HL-60 (cell line): ENCODE measurements around the gene CD69.
"Not testable (repeated sequence)": the region's sequence is repeated elsewhere in the genome, so short reads cannot be mapped to it uniquely, and the experiment has no call there.

Experiments
- DNase-seq, 2 experiments: peaks; one replicate each; pipeline ENCODE4 v3.0.0-alpha.2; 2010 to 2020; ENCODE audit warnings: low read depth in 1 of 2, low spot score in 1 of 2
- H3K27ac ChIP-seq: fragments of 250-450 bp; sonication (Bioruptor Pico); replicated peaks from 2 replicates; pipeline ENCODE4 v1.5.1; 2020; ENCODE audit warnings: mild to moderate bottlenecking, moderate library complexity
- H3K27me3 ChIP-seq: fragments of 250-450 bp; sonication (Bioruptor Pico); 2 replicates; pipeline ENCODE4 v1.5.1; 2021; ENCODE audit warnings: mild to moderate bottlenecking, moderate library complexity; ENCODE audit not compliant: insufficient read depth, poor library complexity, severe bottlenecking
- H3K4me3 ChIP-seq: replicated peaks from 2 replicates; pipeline ENCODE4 v1.5.1; 2011; ENCODE audit warnings: mild to moderate bottlenecking, control low read depth, low read length; ENCODE audit not compliant: insufficient read depth
- CTCF ChIP-seq: IDR thresholded peaks from one replicate; pipeline ENCODE4 v1.5.1; 2011; ENCODE audit warnings: low read length, control low read depth, inconsistent platforms; ENCODE audit not compliant: insufficient read depth
- GABPA ChIP-seq: IDR thresholded peaks from 2 replicates; pipeline ENCODE4 v1.6.1; 2012; ENCODE audit warnings: low read depth
- POLR2AphosphoS5 ChIP-seq: IDR thresholded peaks from 2 replicates; pipeline ENCODE4 v1.6.1; 2012; ENCODE audit warnings: low read depth
- REST ChIP-seq: IDR thresholded peaks from 2 replicates; pipeline ENCODE4 v1.6.1; 2012; ENCODE audit warnings: low read depth; ENCODE audit not compliant: insufficient replicate concordance
- SPI1 ChIP-seq: IDR thresholded peaks from 2 replicates; pipeline ENCODE4 v1.6.1; 2012; ENCODE audit warnings: low read depth, mild to moderate bottlenecking, borderline replicate concordance

Gene CD69

GRCh38 chr12:9742661-9743060 lies 18.0 kb downstream of the CD69 start:
- TF ChIP-seq CTCF, result no peak
- H3K4me3 ChIP-seq, result no peak overlapping the region
- no peak for DNase-seq

GRCh38 chr12:9741726-9742125 lies 19.0 kb downstream of the CD69 start:
- Histone ChIP-seq H3K27ac (peak overlapping the region; percentile 1), H3K27me3 (no peaks in the 10 kb centered on the region), H3K4me3 (no peak overlapping the region)
- peak in 1 of 2 experiments; percentile 52 for DNase-seq
- TF ChIP-seq GABPA (no peak), SPI1 (peak; percentile 89)

More at GRCh38 chr12:9742661-9743060, 18.0 kb downstream of the CD69 start:
- peak overlapping the region; percentile 1; the same call in 1 of the 2 replicates for H3K27ac ChIP-seq
- H3K27me3 ChIP-seq, result no peaks in the 10 kb centered on the region

GRCh38 chr12:9740106-9740750 lies 20.5 kb downstream of the CD69 start:
- Histone ChIP-seq H3K27me3 (no peaks in the 10 kb centered on the region), H3K4me3 (no peak overlapping the region), H3K27ac (0 out of 2 replicates have a peak overlapping the region, but pooled peaks have one; percentile 2)
- TF ChIP-seq REST (no peak), POLR2AphosphoS5 (no peak), CTCF (no peak), SPI1 (no peak), GABPA (no peak)
- DNase-seq, result no peak

GRCh38 chr12:9739404-9740105 lies 21.1 kb downstream of the CD69 start:
- not testable (repeated sequence) for DNase-seq, H3K4me3 ChIP-seq, H3K27me3 ChIP-seq, H3K27ac ChIP-seq

- not testable (repeated sequence) for H3K4me3 ChIP-seq, H3K27me3 ChIP-seq, DNase-seq, H3K27ac ChIP-seq
Measured at GRCh38 chr12:9738905-9739304, 21.8 kb downstream of the CD69 start.

- Histone ChIP-seq H3K4me3 (no peak overlapping the region), H3K27ac (peak overlapping the region; percentile 93), H3K27me3 (no peaks in the 10 kb centered on the region)
- peak; percentile 44 to 58 for DNase-seq
- TF ChIP-seq POLR2AphosphoS5 (no peak), SPI1 (peak; percentile 62; the same call in 1 of the 2 replicates)
Measured at GRCh38 chr12:9736936-9737705, 23.6 kb downstream of the CD69 start.
